HG03175 (cell line): ENCODE data around the gene LPIN3.

ENCODE experiments used
- ATAC-seq: cut with Tn5 transposase; IDR thresholded peaks from one replicate; pipeline ENCODE4 v1.9.1; 2021; ENCODE audit warnings: mild to moderate bottlenecking, moderate library complexity; ENCODE audit not compliant: unreplicated experiment

Gene LPIN3

DNA sequence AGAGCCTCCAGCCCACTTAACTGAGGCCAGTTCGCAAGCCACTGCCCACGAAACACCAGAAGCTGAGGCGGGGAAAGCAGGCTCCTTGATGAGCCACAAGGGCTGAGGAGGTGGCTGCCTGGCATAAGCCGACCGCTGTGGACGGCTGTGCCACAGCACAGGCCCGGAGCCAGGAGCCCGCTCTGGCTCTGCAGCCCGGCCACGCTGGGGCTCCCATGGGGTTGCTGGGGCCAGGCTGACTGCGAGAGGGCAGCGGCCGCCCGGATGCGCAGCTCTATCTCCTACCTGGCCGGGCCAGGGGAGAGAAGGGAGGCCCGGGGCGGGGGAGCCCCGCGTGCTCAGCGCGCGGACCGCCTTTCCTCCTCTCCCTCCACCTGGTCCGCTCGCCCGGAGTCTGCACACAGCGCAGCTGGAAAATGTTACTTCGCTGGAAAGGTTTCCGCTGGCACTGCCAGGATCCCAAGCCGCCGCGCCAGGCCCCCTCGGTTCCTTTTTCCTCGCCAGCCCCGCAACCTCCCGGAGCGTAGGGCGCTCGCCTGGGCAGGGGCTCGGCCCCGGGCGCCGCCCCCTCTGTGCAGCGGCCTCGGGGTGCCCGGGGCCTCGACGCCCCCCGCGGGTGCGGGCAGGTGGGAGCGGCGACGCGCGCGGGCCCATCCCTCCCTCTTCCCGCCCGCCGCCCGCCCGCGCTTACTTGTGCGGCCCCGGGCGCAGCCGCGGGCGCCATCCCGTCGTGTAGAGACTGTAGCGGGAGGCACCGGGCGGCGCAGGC is 25.3 kb downstream of the LPIN3 start:
- no peak for ATAC-seq

DNA sequence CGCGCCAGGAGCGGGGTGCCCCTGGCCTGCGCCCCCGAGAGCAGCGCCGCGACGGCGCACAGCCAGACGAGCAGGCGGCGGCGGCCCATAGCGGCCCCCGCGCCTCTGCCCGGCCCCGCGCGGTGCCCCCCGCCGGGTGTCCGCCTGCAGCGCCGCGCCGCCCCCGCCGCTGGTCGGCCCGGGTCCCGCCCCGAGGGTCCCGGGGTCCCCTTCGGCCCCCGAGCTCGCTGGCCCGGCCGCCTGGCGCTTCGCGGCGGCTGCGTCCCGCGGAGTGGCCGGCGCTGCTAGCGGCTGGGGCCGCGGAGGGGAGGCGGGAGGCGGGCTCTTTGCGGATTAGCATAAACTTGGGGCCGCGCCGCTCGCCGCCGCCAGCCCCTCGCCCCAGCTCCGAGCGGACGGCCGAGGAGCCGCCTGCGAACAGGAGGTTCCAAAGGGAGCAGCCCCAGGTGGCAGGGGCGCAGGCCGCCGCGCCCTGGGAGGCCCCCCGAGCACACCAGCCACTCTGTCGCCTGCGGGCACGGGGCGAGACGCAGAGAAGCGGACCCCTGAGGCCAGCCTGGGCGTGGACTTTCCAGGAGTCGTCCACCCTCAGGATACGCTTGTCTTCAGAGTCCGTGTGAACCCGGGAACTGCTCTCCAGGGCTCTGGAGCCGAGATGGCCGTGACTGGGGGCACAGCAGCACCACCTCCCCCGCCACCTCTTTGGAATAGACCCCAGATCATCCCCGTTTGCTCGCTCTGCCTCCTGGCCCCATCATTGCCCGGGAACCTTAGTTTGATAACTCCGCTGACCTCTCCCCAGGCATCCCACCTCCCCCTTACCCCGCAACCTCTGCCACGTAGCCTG is 26.1 kb downstream of the LPIN3 start, which contains the start of gene EMILIN3:
TSS of gene EMILIN3 (minus strand) at position 273 of the 847 bp plus-strand sequence. CDS start at position 89, 184 bp downstream.
- ATAC-seq = no peak

DNA sequence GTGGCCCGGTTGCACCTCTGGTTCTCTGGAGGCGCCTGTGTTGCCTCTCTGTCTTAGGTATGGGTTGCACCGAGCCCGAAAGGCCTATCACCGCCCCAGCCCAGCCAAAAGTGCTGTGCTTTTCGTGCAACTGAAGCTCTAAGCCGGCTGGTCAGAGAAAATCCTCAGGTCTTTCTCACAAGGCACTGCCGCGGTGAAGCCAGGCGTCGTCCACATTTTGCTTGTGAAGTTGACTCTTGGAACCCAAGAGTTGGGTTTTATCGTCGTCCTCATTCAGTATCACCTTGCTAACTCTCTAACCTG is 26.7 kb downstream of the LPIN3 start:
- no peak for ATAC-seq

DNA sequence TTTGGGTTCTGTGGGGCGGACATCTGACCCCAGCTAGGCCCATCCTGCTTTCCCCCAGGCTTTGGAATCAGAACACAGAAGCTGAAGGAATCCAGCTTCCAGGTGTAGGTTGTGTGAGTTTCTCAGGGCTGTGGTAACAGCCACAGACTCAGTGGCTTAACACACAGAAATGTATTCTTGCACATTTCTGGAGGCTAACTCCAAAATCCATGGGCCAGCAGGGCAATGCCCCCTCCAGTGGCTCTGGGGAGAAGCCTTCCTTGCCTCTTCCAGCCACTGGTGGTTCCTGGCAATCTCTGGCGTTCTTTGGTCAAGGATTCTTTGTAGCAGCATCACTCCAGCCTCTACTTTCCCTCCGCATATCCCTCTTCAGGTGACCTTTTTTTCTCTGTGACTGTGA is 27.3 kb downstream of the LPIN3 start:
- no peak for ATAC-seq

DNA sequence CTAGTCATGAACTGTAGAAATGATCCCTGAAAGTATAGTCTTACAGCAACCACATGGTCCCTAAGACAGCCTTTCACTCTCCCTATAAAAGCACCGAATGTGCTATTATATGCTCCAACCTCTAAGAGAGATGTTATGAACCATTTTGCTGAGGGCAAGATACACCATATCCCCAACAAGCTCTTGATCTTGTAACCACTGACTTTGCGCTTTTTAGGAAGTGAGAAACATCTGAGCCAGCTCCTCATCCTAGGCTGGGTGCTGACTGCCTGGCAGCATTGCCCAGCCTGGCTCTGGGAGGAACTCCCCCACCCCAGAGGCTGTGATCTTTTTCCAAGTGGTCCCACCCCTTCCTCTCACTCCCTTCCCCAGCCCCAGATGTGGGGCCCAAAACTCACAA is 29.1 kb downstream of the LPIN3 start:
- no peak for ATAC-seq

DNA sequence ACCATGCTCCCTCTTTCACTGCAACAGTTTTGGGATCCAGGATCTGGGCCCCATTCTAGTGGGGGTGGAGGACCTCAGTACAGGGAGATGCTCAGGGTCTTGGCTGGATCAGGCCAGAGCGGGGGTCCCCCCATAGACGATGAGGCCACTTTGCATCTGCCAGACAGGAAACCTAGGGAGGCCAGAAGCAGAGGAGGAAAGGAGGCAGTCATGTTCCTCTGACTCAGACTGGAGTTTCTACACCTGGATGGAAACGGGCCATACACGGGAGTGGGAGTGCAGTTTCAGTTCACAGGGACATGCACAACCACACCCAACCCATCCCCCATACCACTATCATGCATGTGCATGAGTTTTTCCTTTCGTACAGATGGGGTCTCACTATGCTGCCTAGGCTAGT is 29.6 kb downstream of the LPIN3 start:
- ATAC-seq = no peak

DNA sequence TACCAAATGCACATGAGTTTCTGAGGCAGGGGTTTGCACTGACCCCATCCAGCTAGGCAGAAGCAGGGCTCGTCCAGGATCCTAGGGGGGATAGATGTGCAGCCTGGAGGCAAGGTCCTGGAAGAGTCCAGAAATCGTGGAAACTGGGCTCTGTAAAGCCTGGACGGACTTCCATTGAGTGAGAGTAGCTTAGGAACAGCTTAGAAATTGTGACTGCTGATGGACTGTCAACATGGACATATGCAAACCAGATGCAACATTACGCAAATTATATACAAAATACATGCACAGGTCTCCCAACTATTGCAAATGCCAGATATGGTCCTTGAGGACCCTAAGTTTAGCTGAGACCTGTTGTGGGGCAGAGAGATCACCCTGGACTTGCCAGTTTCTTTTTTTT is 30.8 kb downstream of the LPIN3 start:
- ATAC-seq = no peak

DNA sequence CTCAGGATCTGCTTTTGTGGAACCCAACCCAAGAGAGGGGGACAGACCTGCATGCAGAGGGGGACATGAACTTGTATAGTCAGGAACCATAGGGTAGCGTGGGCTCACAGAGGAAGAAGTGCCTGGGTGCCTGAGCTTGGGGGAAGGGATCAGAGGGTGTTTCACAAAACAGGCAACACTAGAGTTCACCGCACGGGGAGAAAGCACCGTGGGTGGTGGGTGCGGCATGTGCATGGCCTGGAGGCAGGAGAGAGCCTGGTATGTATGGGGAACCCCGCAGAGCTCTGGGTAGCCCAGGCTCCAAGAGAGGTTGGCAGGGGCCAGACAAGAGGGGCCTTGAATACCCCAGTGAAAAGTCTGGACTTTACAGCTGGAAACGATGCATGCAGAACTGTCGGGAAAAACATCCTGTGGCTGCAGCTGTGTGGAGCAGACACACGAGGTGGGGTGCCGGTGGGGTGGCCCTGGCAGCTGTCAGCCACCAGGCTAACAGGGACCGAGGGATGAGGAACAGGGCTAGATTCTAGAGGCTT is 32.7 kb downstream of the LPIN3 start:
- ATAC-seq = no peak

DNA sequence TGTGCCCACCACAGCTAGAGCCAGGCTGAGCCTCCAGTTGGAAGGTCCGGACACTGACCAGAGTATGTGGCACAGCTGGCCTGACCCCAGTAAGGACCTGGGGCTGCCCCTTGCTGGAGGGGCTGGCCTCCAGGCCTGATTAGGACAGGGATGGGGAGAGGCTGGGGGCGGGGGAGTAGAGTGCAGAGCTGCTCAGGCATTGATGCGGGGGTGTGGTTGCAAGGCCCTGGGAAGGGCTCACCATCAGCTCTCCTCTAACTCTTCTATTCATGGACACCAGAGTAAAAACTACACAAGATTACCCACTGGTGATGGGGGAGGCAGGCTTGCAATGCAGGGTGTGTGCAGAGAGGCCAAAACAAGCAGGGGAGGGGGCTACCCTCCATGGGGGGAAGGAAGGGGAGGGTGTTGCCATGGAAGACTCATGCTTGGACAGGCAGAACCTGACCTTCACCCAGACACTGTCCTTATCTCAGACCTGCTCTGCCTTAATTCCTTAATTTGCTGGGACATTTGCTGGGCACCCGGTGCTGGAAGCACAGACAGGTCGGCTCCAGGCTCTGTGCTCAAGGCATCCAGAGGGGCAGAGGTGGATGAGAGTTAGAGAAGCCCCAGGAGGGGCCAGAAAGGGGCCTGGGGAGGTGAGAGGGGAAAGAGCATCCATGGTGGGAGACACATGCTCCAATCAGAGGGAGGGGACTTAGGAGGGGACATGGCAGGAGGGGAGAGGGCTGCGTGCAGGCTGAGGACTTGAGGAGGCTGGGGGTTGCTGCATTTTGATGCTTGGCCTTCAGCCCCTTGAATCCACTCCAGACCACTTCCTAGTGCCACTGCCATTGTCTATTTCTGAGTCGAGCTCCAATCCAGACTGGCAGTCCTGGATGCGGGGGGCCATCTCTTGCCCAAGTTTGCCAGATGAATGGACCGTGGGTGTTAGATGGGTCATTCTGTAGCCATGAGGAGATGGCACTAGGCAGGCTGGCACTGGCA is 33.6 kb downstream of the LPIN3 start:
- no peak for ATAC-seq

DNA sequence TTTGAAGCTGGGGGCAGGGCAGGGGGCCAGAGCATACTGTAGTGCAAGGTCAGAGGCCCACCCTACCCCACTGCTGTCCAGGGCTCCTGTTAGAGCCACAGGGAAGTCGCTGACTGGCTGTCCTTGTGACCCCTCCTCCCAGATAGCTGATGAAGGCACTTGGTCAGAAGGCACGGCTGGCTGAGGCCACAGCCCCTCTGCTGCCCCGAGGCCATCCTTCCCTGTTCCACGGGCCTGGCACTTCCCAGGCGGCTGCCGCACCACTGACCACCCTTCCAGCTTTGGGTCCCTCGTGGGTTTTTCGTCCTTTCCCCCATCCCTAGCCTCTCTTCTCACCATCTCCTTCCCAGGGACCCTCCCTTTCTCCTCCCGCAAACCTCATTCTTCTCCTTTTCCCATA is 35.2 kb downstream of the LPIN3 start:
- ATAC-seq = no peak

DNA sequence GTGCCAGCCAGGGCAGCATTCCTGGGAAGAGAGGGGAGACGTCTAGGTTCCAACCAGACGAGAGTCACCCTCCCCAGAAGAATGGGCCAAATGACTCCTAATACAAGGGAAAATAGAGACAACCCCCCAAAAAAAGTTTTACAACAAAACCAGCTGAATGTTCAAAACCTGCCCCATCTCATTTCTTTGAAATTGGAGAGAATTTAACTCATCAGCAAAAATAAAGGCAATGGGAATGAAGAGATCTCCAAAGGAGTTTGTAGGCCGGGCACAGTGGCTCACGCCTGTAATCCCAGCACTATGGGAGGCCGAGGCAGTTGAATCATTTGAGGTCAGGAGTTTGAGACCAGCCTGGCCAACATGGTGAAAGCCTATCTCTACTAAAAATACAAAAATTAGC is 35.7 kb downstream of the LPIN3 start:
- ATAC-seq = no peak

DNA sequence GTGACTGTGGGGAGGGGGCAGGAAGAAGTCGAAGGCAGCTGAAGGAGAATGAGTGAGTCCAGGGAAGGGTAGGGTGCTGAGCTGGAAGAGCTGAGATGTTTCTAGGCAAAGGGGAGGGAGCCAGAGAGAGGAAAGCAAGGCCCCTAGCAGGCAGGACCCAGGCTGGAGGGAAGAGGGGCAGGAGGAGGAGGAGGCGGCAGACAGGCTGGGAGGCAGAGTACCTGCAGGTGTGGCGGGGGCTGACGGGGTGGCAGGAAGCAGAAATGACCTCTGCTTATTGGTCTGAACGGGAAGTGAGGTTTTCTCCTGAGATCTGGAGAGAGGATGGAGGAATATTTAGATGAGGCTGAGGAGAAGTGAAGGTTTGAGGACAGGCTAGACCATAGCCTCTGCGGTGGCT is 36.7 kb downstream of the LPIN3 start:
- ATAC-seq = no peak

DNA sequence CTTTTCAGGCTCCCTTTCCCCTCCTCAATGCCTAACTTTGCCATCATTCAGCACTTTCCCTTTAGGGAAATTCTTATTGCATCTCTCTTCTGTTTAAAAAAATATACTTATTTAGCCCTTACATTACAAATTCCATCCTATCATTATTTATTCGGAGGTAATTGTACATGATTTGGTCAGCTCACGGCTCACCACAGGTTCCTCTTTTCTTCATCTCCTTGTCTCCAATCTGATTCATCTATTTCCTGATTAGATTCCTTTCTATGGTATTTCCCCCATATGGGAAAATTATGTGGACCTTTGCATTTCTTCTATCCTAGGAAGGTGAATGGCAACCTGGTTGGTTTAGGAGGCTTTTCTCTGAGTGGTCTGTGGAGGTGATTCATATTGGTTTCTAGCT is 38.9 kb downstream of the LPIN3 start:
- ATAC-seq = no peak

DNA sequence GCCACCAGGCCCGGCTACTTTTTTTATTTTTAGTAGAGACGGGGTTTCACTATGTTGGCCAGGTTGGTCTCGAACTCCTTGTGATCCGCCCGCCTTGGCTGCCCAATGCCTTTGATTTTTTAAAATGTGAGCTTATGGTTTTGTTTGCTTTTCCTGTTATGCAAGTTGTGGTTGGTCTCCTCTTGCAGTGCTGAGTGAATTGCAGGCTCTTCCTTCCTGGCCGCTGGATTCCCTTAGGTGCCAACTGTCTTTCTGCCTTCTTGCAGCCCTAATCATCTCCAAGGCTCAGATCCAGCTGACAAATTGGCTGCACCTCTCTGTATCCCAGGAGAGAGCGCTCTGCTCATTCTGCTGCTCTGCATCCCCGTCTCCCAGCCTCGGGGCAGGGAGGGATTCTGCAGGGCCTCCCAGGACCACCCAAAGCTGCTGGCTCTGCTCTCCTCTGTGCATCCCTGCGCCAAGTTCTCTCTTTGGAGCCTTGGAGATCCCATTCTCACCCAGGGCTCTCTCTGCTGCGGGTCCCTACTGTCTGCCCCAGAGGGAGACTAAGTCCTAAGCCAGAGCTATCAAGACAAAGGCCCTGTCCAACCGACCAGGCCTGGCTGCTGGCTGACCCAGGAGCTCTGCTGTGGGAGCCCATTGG is 40.1 kb downstream of the LPIN3 start:
- no peak for ATAC-seq

DNA sequence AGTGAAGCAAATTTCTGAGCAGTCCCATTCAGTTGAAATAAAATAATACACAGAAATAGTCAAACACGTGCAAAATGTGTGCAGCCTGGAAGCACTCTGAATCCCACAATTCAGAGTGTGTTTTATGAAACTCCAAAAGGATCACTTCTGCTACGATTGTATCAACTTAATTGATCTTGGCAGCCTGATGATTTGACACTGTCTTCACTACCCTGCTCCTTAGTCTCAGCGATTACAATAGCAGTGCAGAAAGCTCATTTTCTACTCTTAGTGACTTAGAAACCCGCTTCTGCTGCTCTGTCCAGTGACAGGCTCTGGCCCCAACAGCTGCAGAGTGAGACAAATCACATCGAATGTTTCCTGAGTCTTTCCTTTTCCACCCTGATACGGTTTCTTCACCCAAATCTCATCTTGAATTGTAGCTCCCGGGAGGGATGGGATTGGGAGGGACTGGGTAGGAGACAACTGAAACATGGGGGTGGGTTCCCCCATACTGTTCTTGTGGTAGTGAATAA is 42.2 kb downstream of the LPIN3 start:
- ATAC-seq = no peak

DNA sequence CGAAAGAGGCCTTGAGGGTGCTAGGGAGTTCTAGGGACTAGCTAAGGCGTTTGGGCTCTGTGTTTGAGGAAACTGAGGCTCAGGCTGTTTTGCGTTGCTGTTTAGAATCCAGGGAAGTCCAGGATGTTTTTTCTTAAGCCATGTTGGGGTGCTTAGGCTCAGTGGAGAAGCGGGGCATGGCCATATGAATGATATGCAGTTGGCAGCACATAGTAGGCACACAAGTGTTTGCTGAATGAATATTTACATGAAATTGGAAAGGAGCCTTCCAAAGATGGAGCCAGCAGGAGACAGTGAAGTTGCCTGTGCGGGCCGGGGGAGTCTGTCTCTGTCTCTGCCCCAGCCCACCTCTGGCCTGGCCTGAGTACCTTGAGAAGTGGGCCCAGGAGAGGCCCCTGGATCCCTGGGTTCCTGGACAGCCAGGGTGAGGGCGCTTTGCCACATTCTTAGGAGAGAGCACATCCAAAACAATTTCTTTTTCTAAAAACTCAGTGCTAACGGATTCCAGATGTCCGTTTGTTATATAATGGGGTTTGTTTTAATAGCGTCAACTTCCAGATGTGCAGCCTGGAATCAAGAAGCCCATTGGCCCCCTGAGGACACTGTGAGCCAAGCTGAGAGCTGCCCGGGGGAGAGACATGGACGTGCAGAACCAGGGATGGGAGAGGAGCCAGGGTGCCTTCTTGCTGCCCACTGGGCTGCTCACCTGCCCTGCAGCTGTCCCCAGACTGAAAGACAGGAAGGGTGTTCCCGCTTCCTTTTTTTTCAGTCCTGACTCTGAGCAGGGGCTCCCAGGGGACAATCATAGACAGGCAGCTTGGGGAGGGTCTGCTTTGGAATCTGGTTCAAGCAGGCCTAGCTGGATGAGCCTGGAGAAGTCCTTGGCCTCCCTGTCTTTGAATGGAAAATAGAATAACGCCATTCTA is 46.1 kb downstream of the LPIN3 start:
- ATAC-seq = no peak

DNA sequence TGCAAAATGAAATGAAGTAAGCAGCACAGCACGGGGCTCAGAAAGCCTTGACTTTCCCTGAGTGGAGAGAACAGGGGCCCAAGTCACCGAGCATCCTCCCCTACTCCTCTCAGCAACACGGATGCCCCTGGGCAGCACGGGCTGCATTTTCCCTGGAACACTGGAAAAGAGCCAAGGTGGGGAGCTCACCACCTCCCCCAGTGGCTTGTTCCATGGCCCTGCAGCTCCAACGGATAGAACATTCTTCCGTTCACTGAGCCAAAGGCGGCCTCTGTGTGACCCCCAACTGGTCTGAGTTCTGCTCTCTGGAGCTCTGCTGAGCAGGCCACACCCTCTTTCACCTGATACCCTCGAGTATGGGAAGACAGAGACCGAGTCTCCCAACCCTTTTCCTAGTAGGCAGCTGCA is 46.8 kb downstream of the LPIN3 start:
- ATAC-seq = no peak

DNA sequence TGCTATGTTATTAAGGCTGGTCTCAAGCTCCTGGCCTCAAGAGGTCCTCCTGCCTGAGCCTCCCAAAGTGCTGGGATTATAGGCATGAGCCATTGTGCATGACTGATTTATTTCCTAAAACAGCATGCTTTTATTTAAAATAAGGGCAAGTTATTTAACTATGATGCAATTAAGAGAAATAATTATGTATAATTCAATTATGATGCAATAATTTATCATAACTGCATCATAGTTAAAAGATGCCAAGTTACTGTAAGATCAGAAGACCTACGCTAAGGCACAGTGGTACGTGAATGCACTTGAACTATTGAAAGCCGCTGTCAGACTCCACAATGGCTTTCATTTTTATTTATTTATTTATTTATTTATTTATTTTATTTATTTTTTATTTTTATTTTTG is 50.3 kb downstream of the LPIN3 start:
- no peak for ATAC-seq

DNA sequence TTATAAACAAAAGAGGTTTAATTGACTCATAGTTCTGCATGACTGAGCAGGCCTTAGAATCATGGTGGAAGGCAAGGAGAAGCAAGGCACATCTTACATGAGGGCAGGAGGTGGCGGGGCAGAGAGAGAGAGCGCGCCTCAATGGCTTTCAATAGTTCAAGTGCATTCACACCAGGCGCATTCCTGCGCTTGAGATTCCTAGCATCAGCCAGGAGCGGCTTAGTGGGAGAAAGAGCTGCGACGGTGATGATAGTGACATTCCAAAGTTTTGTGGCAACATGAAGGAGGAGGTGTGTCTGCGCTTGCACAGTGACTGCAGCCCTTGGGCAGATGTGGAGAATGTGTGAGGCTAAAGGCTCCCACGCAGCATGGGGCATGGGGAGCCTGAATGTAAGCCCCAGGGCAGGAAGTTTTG is 51.0 kb downstream of the LPIN3 start:
- ATAC-seq = no peak
